GM18873 (cell line): ENCODE results near the gene ADGRE3.
"Not testable (repeated sequence)": the region's sequence is repeated elsewhere in the genome, so short reads cannot be mapped to it uniquely, and the experiment has no call there.

Experiments
- ATAC-seq: cut with Tn5 transposase; IDR thresholded peaks from one replicate; pipeline ENCODE4 v1.9.1; 2021; ENCODE audit warnings: mild to moderate bottlenecking, moderate library complexity, moderate number of reproducible peaks; ENCODE audit not compliant: unreplicated experiment, low FRiP score

ADGRE3 gene

DNA sequence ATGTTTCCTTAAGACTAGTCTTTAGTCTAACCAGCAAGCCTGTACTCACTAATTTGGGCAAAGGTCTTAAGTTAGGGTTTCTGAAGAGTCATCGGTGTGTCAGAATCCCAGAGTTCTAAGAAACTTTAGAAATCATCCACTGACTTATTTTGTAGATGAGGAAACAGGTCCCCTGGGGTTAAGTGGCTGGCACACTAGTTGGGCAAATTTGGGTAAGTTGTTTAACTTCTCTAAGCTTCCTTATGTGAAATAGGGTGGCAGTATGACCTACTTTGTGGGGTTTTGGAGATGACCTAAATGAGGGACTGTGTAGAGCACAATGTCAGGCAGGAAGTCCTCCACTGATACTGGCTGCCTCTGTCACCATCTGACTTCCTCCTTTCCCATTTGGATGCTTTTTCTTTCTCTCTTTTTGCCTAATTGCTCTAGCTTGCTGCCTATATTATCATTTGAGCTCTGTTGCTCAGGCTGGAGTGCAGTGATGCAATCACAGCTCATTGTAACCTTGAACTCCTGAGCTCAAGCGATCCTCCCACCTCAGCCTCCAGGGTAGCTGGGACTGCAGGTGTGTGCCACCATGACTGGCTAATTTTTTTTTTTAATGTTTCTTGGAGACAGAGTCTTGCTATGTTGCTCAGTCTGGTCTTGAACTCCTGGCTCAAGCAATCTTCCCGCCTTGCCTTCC is 2.3 kb downstream of the ADGRE3 start:
- no peak for ATAC-seq

DNA sequence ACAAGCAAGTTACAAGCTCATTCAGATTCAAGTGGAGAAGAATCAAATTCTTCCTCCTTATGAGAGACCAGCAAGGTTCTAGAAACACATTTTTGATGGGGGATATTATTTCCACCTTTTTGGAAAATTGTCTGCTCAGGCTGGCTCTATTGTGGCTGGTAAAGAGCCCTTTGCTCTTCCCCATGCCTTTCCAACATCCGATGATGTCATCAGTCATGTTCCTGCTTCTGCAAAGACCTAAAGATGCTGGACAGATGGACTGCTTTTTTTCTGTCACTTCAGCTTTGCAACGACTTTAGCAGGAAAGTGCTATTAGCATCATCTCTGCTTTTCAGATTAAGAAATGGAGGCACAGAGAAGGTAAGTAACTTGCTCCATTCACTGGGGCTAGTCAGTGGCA is 4.2 kb downstream of the ADGRE3 start:
- ATAC-seq, result no peak

DNA sequence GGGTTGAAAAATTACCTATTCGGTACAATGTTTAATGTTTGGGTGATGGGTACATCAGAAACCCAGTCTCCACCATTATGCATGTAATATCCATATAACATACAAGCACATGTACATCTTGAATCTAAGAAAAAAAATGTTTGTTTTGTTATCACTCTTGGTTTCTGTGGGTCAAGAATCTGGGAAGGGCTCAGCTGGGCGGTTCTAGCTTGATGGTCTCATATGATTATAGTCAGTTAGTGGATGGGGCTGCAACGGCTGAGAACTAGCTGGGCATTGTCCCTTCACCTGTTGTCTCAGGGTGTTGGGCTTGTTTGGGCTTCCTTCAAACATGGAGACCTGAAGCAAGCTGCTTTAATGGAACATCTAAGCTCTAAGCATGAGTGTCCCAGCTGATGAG is 4.7 kb downstream of the ADGRE3 start:
- ATAC-seq, result no peak

DNA sequence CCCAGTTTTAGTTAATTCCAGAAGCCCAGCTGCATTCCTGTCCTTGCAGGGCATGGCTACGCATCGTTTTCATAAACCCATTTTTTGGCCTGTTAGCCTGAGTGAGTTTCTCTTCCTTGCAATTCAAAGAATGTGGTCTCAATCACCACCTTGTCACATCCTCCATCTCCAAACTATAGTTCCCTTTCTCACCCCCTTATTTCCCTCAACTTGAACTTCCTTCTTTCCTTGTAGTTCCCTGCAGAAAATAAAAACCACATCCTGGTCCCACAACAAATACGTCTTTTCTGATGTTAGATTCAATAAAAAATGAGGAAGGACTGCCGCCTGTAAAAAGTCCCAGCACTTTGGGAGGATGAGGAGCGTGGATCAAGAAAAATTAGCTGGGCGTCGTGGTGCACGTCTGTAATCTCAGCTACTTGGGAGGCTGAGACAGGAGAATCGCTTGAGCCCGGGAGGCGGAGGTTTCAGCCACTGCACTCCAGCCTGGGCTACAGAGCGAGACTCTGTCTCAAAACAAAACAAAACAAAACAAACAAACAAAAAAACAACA is 13.2 kb downstream of the ADGRE3 start:
- ATAC-seq, result no peak

DNA sequence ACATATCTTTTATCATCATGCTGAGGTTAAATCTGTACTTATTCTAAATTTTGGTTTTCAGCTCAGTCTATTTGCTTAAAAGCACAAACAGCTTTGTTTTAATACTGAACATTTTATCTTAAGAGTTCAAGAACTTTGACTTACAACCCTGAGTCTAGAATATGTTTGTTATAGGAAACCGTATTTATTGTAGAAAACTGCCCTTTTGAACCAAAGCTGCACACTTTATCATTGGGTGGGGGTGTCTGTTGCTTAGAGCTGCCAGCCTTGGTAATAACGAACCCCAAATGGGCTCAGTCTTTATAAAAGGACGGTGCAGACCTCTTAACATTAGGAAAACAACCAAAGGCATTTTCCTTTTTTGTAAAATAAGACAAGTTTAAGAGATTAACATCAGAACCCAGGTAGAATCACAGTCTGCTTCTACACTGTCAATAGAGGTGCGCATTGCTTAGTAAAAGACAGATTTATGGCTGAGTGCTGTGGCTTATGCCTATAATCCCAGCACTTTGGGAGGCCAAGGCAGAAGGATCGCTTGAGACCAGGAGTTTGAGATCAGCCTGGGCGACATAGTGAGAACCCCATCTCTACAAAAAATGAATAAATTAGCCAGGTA is 14.7 kb downstream of the ADGRE3 start:
- no peak for ATAC-seq

DNA sequence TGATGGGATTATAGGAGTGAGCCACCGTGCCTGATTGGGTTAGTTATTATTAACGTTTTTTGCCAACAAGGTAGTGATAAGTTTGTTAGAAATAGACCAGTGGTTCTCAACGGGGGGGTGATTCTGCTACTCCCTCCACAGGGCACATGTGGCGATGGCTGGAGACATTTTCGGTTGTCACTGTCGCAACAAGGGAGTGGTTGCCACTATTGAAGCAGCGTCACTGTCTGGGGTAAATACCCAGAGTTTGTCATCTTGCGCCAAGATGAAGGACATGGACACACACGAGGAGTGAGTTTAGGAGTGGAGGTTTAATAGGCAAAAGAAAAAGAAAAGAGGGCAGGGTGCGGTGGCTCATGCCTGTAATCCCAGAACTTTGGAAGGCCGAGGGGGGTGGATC is 18.9 kb downstream of the ADGRE3 start:
- no peak for ATAC-seq

- ATAC-seq, result no peak
Observed at GRCh38 chr19:14654786-14655560, 19.7 kb downstream of the ADGRE3 start.

GRCh38 chr19:14650161-14650560 is 24.5 kb downstream of the ADGRE3 start:
- ATAC-seq, result no peak

DNA sequence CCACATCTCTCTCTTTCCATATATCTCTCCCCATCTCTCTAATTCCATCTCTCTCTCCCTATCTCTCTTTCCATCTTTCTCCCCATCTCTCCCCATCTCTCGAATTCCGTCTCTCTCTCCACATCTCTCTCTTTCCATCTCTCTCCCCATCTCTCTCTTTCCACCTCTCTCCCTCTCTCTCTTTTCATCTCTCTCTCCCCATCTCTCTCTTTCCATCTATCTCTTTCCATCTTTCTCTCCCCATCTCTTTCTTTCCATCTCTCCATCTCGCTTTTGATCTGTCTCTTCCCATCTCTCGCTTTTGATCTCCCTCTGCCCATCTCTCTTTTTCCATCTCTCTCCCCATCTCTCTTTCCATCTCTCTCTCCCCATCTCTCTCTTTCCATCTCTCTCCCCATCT is 25.6 kb downstream of the ADGRE3 start:
- ATAC-seq, result no peak

DNA sequence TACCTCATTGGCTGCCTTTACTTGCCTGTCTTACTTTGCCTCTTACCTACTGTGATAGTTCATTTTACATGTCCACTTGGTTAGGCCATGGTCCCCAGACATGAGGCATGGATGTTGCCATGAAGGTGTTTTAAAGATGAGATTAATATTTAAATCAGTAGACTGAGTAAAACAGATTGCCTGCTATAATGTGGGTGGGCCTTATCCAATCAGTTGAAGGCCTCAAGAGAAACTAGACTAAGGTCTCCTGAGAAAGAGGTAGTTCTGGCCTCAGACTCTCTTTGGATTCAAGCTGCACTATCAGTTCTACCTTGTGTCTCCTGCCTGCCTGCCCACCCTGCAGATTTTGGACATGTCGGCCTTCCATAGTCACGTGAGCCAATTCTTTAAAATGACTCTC is 26.1 kb downstream of the ADGRE3 start:
- ATAC-seq, result no peak

DNA sequence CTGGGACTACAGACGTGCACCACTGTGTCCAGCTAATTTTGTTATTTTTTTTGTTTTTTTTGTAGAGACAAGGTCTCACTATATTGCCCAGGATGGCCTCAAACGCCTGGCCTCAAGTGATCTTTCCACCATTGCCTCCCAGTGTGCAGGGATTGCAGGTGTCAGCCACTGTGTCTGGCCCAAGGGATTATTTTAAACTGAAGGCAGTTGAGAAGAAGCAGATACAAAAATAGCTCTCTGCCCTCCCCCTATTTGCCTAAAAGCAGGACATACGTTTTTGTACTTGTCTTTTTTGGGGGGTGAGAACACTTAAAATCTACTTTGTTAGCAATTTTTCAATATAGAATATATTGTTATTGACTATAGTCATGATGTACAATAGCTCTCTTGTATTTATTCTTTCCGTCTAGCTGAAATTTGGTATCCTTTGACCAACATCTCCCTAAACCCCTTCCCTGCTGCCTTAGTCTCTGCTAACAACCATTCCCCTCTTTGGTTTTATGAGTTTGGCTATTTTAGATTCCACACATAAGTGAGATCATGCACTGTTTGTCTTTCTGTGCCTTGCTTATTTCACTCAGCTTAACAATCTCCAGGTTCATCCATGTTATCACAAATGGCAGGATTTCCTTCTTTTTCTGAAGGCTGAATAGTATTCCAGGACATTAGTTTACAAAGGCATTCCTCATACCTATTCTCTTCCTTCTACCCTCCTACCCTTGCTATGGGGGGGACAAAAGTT is 34.9 kb downstream of the ADGRE3 start:
- no peak for ATAC-seq

GRCh38 chr19:14632286-14632685 is 42.4 kb downstream of the ADGRE3 start:
- no peak for ATAC-seq

DNA sequence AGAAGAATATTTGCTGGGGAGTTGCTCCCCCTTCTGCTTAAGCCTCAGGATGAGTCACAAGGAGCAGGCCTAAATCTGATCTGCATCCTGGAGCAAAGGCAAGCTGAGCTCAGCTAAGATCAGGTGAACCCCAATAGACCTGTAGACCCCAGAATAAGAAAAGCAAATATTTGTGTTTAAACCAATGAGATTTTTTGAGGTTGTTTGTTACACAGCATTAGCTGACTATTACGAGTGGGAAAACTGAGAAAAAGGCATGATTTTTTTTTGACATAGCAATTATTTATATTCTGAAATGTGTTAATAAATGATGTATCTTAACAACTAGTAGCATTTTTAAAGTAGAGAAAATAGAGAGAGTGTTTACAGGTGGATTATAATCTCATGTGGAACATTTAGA is 45.1 kb downstream of the ADGRE3 start:
- ATAC-seq, result no peak

DNA sequence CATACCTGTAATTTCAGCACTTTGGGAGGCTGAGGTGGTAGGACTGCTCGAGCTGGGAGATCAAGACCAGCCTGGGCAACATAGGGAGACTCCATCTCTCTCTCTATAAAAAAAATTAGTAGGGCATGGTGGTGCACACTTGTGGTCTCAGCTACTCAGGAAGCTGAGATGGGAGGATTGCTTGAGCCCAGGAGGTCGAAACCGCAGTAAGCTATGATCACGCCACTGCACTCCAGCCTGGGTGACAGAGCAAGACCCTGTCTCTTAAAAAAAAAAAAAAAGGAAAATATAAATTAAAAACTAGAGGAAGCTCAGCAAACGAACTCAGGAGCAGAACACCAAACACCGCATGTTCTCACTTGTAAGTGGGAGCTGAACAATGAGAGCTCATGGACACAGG is 50.2 kb downstream of the ADGRE3 start:
- ATAC-seq, result not testable (repeated sequence)

DNA sequence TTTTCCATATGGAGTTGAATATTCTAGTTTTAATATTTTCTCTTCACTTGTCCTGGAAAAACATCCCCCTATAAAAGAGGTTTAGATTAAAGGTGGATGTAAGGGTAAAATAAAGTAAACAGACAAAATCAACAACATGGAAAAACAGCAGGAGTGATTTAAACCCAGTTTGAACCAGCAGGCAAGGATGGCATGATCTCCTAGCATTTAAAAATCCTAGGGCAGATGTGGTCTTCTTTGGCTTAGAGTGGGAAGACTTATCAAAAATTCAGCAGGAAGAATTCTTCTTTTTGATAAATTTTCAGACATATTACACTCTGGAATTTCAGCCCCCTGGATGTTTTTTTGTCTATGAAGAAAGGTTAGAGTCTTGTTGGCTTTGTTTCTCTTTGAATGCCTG is 55.2 kb downstream of the ADGRE3 start:
- no peak for ATAC-seq

DNA sequence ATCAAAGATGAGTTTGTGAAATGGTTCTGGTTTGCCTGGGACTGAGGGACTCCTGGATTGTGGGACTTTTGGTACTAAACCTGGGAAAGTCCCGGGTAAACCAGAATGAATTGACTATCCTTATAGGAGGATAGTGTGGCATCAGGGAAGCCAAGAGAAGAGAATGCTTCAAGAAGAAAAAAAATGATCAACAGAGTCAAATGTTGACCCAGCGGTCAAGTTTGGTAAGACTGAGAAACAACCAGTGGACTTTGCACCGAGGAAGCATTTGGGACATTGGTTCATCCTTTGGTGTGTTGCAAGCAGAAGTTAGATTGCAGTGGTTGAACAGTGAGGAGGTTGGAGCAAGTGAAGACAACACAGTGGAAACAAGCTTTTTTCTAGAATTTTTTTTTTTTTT is 58.2 kb downstream of the ADGRE3 start:
- no peak for ATAC-seq

DNA sequence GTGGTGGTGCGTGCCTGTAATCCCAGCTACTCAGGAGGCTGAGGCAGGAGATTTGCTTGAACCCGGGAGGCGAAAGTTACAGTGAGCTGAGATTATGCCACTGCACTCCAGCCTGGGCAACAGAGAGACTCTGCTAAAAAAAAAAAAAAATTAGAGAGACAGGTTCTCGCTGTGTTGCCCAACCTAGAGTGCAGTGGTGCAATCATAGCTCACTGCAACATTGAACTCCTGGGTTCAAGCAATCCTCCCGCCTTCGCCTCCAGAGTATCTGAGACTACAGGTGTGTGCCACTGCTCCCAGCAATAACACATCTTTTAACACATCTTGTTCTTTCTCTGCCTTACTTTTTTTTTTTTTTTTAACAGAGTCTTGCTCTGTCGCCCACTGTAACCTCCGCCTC is 59.0 kb downstream of the ADGRE3 start:
- no peak for ATAC-seq

DNA sequence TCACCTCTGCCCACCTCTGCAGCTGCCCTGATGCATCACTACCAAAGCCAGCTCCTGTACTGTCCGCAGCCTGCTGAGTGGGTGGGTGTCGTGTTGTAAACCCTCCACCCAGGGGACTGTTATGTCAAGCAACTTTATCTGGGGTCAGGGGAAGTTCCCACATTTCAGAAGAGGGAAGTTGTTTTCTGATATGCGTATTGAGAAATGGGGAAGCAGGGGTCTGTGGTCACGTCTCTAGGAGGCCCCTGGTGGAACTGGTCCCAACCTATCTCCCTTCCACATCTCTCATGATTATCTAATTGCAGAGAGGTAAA is 60.6 kb downstream of the ADGRE3 start:
- no peak for ATAC-seq

- ATAC-seq, result not testable (repeated sequence)
Observed at GRCh38 chr19:14613399-14614098, 61.1 kb downstream of the ADGRE3 start.

DNA sequence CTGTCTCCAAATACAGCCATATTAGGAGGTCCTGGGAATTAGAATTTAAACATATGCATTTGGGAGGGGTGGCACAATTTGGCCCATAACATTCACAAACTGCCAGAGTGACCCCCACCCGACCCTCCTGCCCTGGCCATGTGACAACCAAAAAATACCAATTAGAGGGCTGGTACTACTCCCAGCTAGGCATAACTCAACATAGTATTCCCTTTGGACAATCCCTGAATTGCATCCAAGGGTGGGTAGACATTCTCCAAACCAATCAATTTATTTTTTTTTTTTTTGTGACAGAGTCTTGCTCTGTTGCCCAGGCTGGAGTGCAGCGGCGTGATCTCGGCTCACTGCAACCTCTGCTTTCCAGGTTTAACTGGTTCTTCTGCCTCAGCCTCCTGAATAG is 62.0 kb downstream of the ADGRE3 start:
- ATAC-seq, result no peak
